ENCODE data around the gene RFC3.
"Not testable (repeated sequence)": the region's sequence is repeated elsewhere in the genome, so short reads cannot be mapped to it uniquely, and the experiment has no call there.

RFC3 gene

GRCh38 chr13:33806470-33807248 is 11.3 kb upstream of the RFC3 start:
- H3K27ac ChIP-seq = no peak overlapping the region
- no peak for DNase-seq (ENCODE audit: low read depth, low spot score)

- not testable (repeated sequence) for DNase-seq (ENCODE audit: low read depth, low spot score); H3K27ac ChIP-seq
Measured at GRCh38 chr13:33812829-33813228, 5.1 kb upstream of the RFC3 start.

GRCh38 chr13:33815011-33815550 is 2.9 kb upstream of the RFC3 start:
- no peak overlapping the region for H3K27ac ChIP-seq
- DNase-seq (ENCODE audit: low read depth, low spot score) = no peak

GRCh38 chr13:33816912-33817311 is 1.0 kb upstream of the RFC3 start:
- no peak for DNase-seq (ENCODE audit: low read depth, low spot score)
- H3K27ac ChIP-seq = no peak overlapping the region

GRCh38 chr13:33817513-33817900 is 442 bp upstream of the RFC3 start:
- no peak for DNase-seq (ENCODE audit: low read depth, low spot score)
- H3K27ac ChIP-seq = peak overlapping the region; percentile 37

GRCh38 chr13:33825083-33825482 is 7.1 kb downstream of the RFC3 start:
- H3K27ac ChIP-seq = no peak overlapping the region
- no peak for DNase-seq (ENCODE audit: low read depth, low spot score)

GRCh38 chr13:33827139-33827538 is 9.2 kb downstream of the RFC3 start:
- DNase-seq (ENCODE audit: low read depth, low spot score) = no peak

GRCh38 chr13:33828431-33829129 is 10.6 kb downstream of the RFC3 start:
- no peak for DNase-seq (ENCODE audit: low read depth, low spot score)
- H3K27ac ChIP-seq = no peak overlapping the region

More at GRCh38 chr13:33827139-33827538, 9.2 kb downstream of the RFC3 start:
- H3K27ac ChIP-seq = no peak overlapping the region

- no peak for DNase-seq (ENCODE audit: low read depth, low spot score)
- no peak overlapping the region for H3K27ac ChIP-seq
Measured at GRCh38 chr13:33832872-33833271, 14.9 kb downstream of the RFC3 start.

GRCh38 chr13:33838647-33839046 is 20.7 kb downstream of the RFC3 start:
- no peak overlapping the region for H3K27ac ChIP-seq
- no peak for DNase-seq (ENCODE audit: low read depth, low spot score)

- no peak for DNase-seq (ENCODE audit: low read depth, low spot score)
- no peak overlapping the region for H3K27ac ChIP-seq
Measured at GRCh38 chr13:33840402-33840801, 22.5 kb downstream of the RFC3 start.

GRCh38 chr13:33842207-33842606 is 24.3 kb downstream of the RFC3 start:
- no peak overlapping the region for H3K27ac ChIP-seq
- no peak for DNase-seq (ENCODE audit: low read depth, low spot score)

GRCh38 chr13:33842986-33843385 is 25.0 kb downstream of the RFC3 start:
- H3K27ac ChIP-seq = no peak overlapping the region

GRCh38 chr13:33845572-33846302 is 27.8 kb downstream of the RFC3 start:
- no peak for DNase-seq (ENCODE audit: low read depth, low spot score)
- peak overlapping the region; percentile 44 for H3K27ac ChIP-seq

More at GRCh38 chr13:33842986-33843385, 25.0 kb downstream of the RFC3 start:
- no peak for DNase-seq (ENCODE audit: low read depth, low spot score)

- H3K27ac ChIP-seq = peak overlapping the region; percentile 44
- DNase-seq (ENCODE audit: low read depth, low spot score) = no peak
Measured at GRCh38 chr13:33846303-33847062, 28.5 kb downstream of the RFC3 start.

- DNase-seq (ENCODE audit: low read depth, low spot score) = no peak
Measured at GRCh38 chr13:33849211-33849610, 31.3 kb downstream of the RFC3 start.

GRCh38 chr13:33855371-33855895 is 37.5 kb downstream of the RFC3 start:
- H3K27ac ChIP-seq = no peak overlapping the region
- no peak for DNase-seq (ENCODE audit: low read depth, low spot score)

More at GRCh38 chr13:33849211-33849610, 31.3 kb downstream of the RFC3 start:
- H3K27ac ChIP-seq = no peak overlapping the region

GRCh38 chr13:33859691-33860303 is 41.8 kb downstream of the RFC3 start:
- DNase-seq (ENCODE audit: low read depth, low spot score) = peak; percentile 73
- H3K27ac ChIP-seq = peak overlapping the region; percentile 50

- no peak for DNase-seq (ENCODE audit: low read depth, low spot score)
- no peak overlapping the region for H3K27ac ChIP-seq
Measured at GRCh38 chr13:33860526-33860925, 42.6 kb downstream of the RFC3 start.
